ENCODE results near the gene RRP1B.
"Not testable (repeated sequence)": the region's sequence is repeated elsewhere in the genome, so short reads cannot be mapped to it uniquely, and the experiment has no call there.

Gene RRP1B

GRCh38 chr21:43701936-43702784, 42.8 kb downstream of the RRP1B start:
- DNase-seq (ENCODE audit: low spot score), result no peak

GRCh38 chr21:43702785-43703034, 43.4 kb downstream of the RRP1B start:
- DNase-seq (ENCODE audit: low spot score), result no peak

GRCh38 chr21:43703035-43703880, 43.9 kb downstream of the RRP1B start:
- DNase-seq (ENCODE audit: low spot score), result no peak

- no peak for DNase-seq (ENCODE audit: low spot score)
Observed at GRCh38 chr21:43707462-43707861, 48.1 kb downstream of the RRP1B start.

- DNase-seq (ENCODE audit: low spot score), result no peak
Observed at GRCh38 chr21:43708745-43709381, 49.5 kb downstream of the RRP1B start.

- DNase-seq (ENCODE audit: low spot score), result no peak
Observed at GRCh38 chr21:43712268-43712942, 53.0 kb downstream of the RRP1B start.

GRCh38 chr21:43713123-43713522, 53.8 kb downstream of the RRP1B start:
- not testable (repeated sequence) for DNase-seq (ENCODE audit: low spot score)

- DNase-seq (ENCODE audit: low spot score), result no peak
Observed at GRCh38 chr21:43716376-43717165, 57.2 kb downstream of the RRP1B start.

- no peak for DNase-seq (ENCODE audit: low spot score)
Observed at GRCh38 chr21:43717166-43717853, 58.0 kb downstream of the RRP1B start.

- DNase-seq (ENCODE audit: low spot score), result no peak
Observed at GRCh38 chr21:43717967-43718871, 58.9 kb downstream of the RRP1B start.

- DNase-seq (ENCODE audit: low spot score), result peak; percentile 65
Observed at GRCh38 chr21:43718872-43719747, 59.8 kb downstream of the RRP1B start, which contains the start of gene PDXK. Gene PDXK, plus strand, starts transcription at chr21:43719129. Its CDS starts 166 bp downstream, at chr21:43719295.

GRCh38 chr21:43719748-43720538, 60.6 kb downstream of the RRP1B start:
- no peak for DNase-seq (ENCODE audit: low spot score)

- DNase-seq (ENCODE audit: low spot score), result no peak
Observed at GRCh38 chr21:43720539-43721166, 61.3 kb downstream of the RRP1B start.

- DNase-seq (ENCODE audit: low spot score), result no peak
Observed at GRCh38 chr21:43721206-43721605, 61.8 kb downstream of the RRP1B start.

GRCh38 chr21:43721939-43722338, 62.6 kb downstream of the RRP1B start:
- no peak for DNase-seq (ENCODE audit: low spot score)

- DNase-seq (ENCODE audit: low spot score), result no peak
Observed at GRCh38 chr21:43723648-43724047, 64.3 kb downstream of the RRP1B start.
